Smooth muscle cell (in vitro differentiated cells): ENCODE measurements around the gene ZNF273. TPM values are rescaled to one million over a fixed set of nuclear protein-coding genes. Genes with fewer than 3 reads are reported as not detected.
"Not testable (repeated sequence)": the region's sequence is repeated elsewhere in the genome, so short reads cannot be mapped to it uniquely, and the experiment has no call there.

Experiments used
- DNase-seq: peaks from one replicate; lab custom pipeline; 2025; ENCODE audit not compliant: unreplicated experiment; lab: John Stamatoyannopoulos, UW
- H2AFZ ChIP-seq: fragments of 200-600 bp; sonication (generic); 2 replicates; pipeline ENCODE4 v1.6.0; 2016; ENCODE audit warnings: antibody characterized with exemption, low read depth, mild to moderate bottlenecking
- H3F3A ChIP-seq: fragments of 200-600 bp; sonication (generic); 2 replicates; pipeline ENCODE4 v1.6.0; 2017; ENCODE audit warnings: antibody characterized with exemption, low read depth
- H3K27ac ChIP-seq: fragments of 200-600 bp; sonication (generic); 2 replicates; pipeline ENCODE4 v1.5.1; 2016; ENCODE audit warnings: low read depth, mild to moderate bottlenecking
- H3K27me3 ChIP-seq: fragments of 200-600 bp; sonication (generic); 2 replicates; pipeline ENCODE4 v1.6.1; 2016; ENCODE audit warnings: low read depth, mild to moderate bottlenecking
- H3K36me3 ChIP-seq: fragments of 200-600 bp; sonication (generic); 2 replicates; pipeline ENCODE4 v1.5.1; 2016; ENCODE audit warnings: low read depth
- H3K4me1 ChIP-seq: fragments of 200-600 bp; sonication (generic); 2 replicates; pipeline ENCODE4 v1.5.1; 2016; ENCODE audit warnings: low read depth
- H3K4me2 ChIP-seq: fragments of 200-600 bp; sonication (generic); 2 replicates; pipeline ENCODE4 v1.6.0; 2016; ENCODE audit warnings: mild to moderate bottlenecking
- H3K4me3 ChIP-seq: fragments of 200-600 bp; sonication (generic); 2 replicates; pipeline ENCODE4 v1.5.1; 2016; ENCODE audit warnings: mild to moderate bottlenecking
- H3K79me2 ChIP-seq: fragments of 200-600 bp; sonication (generic); 2 replicates; pipeline ENCODE4 v1.6.0; 2016; ENCODE audit warnings: low read depth, mild to moderate bottlenecking
- H3K9ac ChIP-seq: fragments of 200-600 bp; sonication (generic); 2 replicates; pipeline ENCODE4 v1.6.0; 2016; ENCODE audit warnings: low read depth
- H3K9me3 ChIP-seq: fragments of 200-600 bp; sonication (generic); replicated peaks from 2 replicates; pipeline ENCODE4 v1.5.1; 2016; ENCODE audit warnings: low read depth
- H4K20me1 ChIP-seq: fragments of 200-600 bp; sonication (generic); 2 replicates; pipeline ENCODE4 v1.6.0; 2016; ENCODE audit warnings: low read depth
- WGBS: methylation state at CpG from one replicate; pipeline ENCODE4 v1.1.7; 2016; ENCODE audit warnings: low lambda C conversion rate; 5-methylcytosine and 5-hydroxymethylcytosine counted together
- polyA plus RNA-seq: library from polyadenylated mRNA; unstranded; fragments of >200 nt; fragmentation: Nextera tagmentation; extraction: Ambion mirVana; gene quantifications from 2 replicates; pipeline ENCODE4 v1.2.1, GENCODE V29; 2016
- total RNA-seq: library from RNA; depleted of rRNA; stranded (reverse); fragments of >200 nt; gene quantifications from 2 replicates; pipeline ENCODE4 v1.2.3, GENCODE V29; 2014
- TF ChIP-seq, protein P1 (sequence below): fragments of 200-600 bp; sonication (generic); IDR thresholded peaks from 2 replicates; pipeline ENCODE4 v1.5.1; 2017; ENCODE audit warnings: borderline replicate concordance, mild to moderate bottlenecking, antibody characterized with exemption; ENCODE audit not compliant: insufficient read depth, poor library complexity, severe bottlenecking

The ZNF273 gene
- total and polyA plus RNA-seq, 2 experiments from 2014 or later, result 2.0 to 4.4 TPM

DNA sequence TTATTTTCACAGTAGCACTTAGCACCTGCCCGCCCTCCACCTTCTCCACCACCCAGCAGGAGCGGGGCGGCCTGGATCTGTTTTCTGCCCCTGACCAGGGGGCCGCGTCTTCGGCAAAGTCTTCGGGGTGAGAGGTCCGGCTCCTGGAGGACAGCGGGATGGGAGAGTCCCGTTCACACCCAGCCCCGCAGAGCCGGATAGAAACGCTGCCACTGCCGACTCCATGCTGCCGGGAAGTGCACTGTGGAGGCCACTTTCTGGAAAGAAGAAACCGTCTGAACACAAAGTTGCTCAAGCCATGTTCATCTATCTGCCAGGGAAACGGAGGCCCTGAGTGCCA lies 14.5 kb upstream of the ZNF273 start:
- H3K4me3 ChIP-seq, result peak overlapping the region; percentile 29
- TF ChIP-seq, protein P1, sequence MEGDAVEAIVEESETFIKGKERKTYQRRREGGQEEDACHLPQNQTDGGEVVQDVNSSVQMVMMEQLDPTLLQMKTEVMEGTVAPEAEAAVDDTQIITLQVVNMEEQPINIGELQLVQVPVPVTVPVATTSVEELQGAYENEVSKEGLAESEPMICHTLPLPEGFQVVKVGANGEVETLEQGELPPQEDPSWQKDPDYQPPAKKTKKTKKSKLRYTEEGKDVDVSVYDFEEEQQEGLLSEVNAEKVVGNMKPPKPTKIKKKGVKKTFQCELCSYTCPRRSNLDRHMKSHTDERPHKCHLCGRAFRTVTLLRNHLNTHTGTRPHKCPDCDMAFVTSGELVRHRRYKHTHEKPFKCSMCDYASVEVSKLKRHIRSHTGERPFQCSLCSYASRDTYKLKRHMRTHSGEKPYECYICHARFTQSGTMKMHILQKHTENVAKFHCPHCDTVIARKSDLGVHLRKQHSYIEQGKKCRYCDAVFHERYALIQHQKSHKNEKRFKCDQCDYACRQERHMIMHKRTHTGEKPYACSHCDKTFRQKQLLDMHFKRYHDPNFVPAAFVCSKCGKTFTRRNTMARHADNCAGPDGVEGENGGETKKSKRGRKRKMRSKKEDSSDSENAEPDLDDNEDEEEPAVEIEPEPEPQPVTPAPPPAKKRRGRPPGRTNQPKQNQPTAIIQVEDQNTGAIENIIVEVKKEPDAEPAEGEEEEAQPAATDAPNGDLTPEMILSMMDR, result no peak
- H3K27ac ChIP-seq, result no peak overlapping the region
- no peaks in the 10 kb centered on the region for H3K9me3 ChIP-seq
- WGBS, result 45% methylated on average over 17 of the region's 17 CpGs
- H3K27me3 ChIP-seq, result peaks cover 27% of the 10 kb centered on the region
- no peaks in the 10 kb centered on the region for H3K4me1 ChIP-seq
- peak overlapping the region; percentile 65 for H3K4me2 ChIP-seq
- H3K79me2 ChIP-seq, result no peaks in the 10 kb centered on the region
- H4K20me1 ChIP-seq, result no peaks in the 10 kb centered on the region
- no peaks in the 10 kb centered on the region for H3F3A ChIP-seq
- H2AFZ ChIP-seq, result no peak overlapping the region
- no peak overlapping the region for H3K9ac ChIP-seq
- no peak for DNase-seq
- H3K36me3 ChIP-seq, result no peaks in the 10 kb centered on the region

DNA sequence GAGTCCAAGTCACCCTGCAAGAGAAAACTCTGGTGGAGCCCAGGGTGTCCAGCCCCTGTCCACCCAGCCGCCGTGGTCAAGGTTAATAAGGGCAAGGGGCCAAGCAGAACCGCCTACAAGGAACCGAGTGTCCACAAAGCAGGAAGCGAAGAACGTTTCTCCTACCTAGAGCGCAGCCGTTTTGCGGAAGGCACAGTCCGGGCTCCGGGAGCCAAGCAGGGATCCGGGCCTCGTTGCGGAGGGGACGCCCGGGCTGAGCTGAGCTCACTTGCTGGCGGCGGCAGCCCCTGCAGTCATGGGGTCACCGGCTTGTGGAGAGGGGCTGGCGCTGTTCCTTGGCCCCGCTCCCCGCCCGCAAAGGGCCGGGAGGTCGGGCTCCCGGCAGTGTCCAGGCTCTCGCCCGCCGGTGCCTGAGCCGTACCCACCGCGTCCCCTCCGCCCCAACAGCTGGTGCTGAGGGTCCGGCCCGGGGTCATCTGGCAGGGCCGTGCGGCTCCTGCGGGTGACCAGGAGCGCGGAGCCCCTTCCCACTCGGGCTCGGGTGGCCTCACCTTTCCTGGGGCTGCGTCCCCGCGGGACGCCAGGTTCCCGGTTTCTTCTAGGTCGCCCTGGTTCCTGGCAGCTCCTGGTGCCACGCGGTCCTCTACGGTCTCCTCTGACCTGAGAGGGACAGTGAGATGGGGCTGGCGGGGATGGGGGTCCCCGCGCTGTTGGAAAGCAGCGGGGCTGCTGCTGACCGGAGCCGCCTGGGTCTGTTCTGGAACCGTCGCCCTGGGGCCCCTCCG lies 14.0 kb upstream of the ZNF273 start:
- WGBS, result 56% methylated on average over 60 of the region's 60 CpGs
- no peaks in the 10 kb centered on the region for H3K79me2 ChIP-seq
- H3K4me3 ChIP-seq, result peak overlapping the region; percentile 29
- no peak overlapping the region for H3K9ac ChIP-seq
- no peaks in the 10 kb centered on the region for H3F3A ChIP-seq
- DNase-seq, result no peak
- no peaks in the 10 kb centered on the region for H4K20me1 ChIP-seq
- H3K36me3 ChIP-seq, result no peaks in the 10 kb centered on the region
- no peak overlapping the region for H2AFZ ChIP-seq
- H3K4me2 ChIP-seq, result peak overlapping the region; percentile 65
- H3K27ac ChIP-seq, result no peak overlapping the region
- no peaks in the 10 kb centered on the region for H3K4me1 ChIP-seq
- TF ChIP-seq, protein P1, result no peak
- H3K27me3 ChIP-seq, result peaks cover 27% of the 10 kb centered on the region
- no peaks in the 10 kb centered on the region for H3K9me3 ChIP-seq

DNA sequence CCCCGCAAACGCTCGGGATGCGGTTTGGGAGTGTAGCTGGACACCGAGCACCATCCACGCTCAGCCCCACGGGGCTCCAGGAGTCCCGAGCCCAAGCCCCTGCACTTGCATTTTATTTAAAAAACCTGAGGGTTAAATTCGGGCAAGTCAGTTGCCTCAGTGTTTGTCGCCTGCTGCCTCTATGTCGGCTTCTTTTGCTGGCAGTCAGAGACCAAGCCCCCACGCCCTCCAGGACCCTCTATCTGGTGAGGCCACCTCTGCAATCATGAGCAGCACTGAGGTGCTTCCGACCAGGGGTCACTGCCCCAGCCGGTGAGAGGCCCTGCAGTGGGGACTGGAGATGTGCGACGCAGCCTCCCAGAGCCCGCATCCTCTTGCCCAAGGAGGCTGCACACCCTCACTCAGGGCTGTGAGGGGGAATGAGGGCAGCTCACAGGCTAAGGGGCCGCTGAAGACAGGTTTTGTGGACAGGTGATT lies 13.3 kb upstream of the ZNF273 start:
- Histone ChIP-seq H3K9me3 (no peaks in the 10 kb centered on the region), H3K4me1 (no peaks in the 10 kb centered on the region), H3K27ac (no peak overlapping the region), H3F3A (no peaks in the 10 kb centered on the region), H3K79me2 (no peaks in the 10 kb centered on the region), H2AFZ (no peak overlapping the region), H3K4me2 (no peak overlapping the region), H3K27me3 (peaks cover 27% of the 10 kb centered on the region), H4K20me1 (no peaks in the 10 kb centered on the region), H3K4me3 (no peak overlapping the region), H3K9ac (no peak overlapping the region), H3K36me3 (no peaks in the 10 kb centered on the region)
- TF ChIP-seq, protein P1, result no peak
- DNase-seq, result no peak
- WGBS, result 59% methylated on average over 18 of the region's 18 CpGs

DNA sequence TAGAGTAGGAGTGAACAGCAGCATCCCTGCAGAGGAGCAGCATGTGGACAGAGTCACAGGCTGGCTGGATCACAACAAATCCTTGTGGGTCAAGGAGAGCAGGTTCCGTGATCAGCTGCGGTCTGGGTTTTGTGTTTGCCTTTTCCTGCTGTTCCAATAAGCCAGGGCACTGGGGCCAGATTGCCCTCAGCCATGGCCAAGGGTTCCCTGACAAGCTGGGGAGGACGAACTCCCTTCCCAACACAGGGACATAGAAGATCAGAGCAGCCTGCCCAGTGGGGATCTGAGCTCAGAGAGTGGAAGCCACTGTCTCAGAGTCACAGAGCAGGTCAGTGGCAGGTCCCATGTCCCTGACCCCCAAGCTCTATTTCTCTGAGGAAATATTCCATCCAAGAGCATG lies 12.8 kb upstream of the ZNF273 start:
- H3K27ac ChIP-seq, H3F3A ChIP-seq, H3K9ac ChIP-seq, H3K36me3 ChIP-seq, DNase-seq, H3K9me3 ChIP-seq, H4K20me1 ChIP-seq, H3K4me3 ChIP-seq, H3K4me1 ChIP-seq, H2AFZ ChIP-seq, H3K4me2 ChIP-seq, H3K79me2 ChIP-seq: not testable (repeated sequence)
- 81% methylated on average over 3 of the region's 3 CpGs for WGBS
- peaks cover 27% of the 10 kb centered on the region for H3K27me3 ChIP-seq
